ENCODE results near the gene IDUA. TPM values are rescaled to one million over a fixed set of nuclear protein-coding genes. Genes with fewer than 3 reads are reported as not detected.
A peak's percentile ranks its signal among the peaks of the same experiment; 100 is the strongest.

Gene IDUA
- total and polyA plus RNA-seq, 10 of the 15 experiments (the other 5 are each of a cell fraction or from before 2014, with no cell fraction given): 0.05 to 7.6 (median 1.4) TPM; not detected in 1

DNA sequence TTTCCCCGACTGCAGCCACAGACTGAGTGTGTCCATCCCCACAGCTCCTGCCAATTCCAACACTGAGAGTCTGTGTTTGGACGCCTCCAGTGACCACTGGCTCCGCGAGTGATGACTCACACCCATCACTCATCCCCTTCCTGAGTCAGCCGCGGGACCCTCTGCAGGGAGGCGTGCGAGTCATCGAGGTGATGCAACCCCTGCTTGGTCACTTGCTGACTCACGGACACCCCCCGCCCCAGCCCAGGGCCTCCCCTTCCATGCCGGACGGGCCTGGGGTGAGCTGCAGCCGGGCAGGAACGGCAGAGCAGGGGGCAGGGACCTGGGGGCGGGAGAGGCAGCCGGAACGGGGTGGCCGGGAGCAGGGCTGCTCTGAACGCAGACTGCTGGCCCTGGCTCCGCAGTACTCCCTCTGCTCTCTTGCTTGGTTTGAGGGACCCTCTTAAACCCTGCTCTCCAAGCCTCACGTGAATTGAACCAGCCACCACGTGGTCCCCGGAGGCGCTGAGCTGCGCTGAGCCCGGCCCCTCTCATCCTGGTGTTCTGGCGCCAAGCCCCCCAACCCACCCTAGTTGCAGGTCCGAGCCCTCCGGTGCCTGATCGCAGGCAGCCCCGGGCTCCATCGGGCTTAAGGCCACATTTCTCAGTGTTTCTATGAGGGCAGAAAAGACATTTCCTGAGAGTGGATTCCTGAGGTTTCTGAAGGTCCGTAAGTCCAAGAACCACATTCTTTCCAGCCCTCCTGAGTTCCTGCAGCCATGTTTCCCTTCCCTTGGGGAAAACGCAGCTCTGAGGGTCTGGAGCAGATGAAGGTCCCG, 57.0 kb downstream of the IDUA start:
- H3K4me3 ChIP-seq: no peak overlapping the region
- SMC1A ChIA-PET (ENCODE audit: uncharacterized antibody, unreplicated experiment): no interaction called here
- FAIRE-seq: no peak
- no peak overlapping the region for H2AFZ ChIP-seq (ENCODE audit: control insufficient read depth, low read depth, low read length)
- no peak for DNase-seq (ENCODE audit: low read depth, low spot score)
- BruUV-seq (replicated peaks): no TSS peak
- no peak overlapping the region for H3K9ac ChIP-seq (ENCODE audit: control insufficient read depth, insufficient read depth, low read length)
- H3K4me2 ChIP-seq (ENCODE audit: control insufficient read depth, insufficient read depth): no peak overlapping the region
- intact Hi-C loops (cut with micrococcal nuclease; ENCODE audit: unreplicated experiment) (no loop called here), in situ Hi-C loops (cut with MboI) (no loop called here)
- H4K20me1 ChIP-seq (ENCODE audit: control insufficient read depth, insufficient read depth): no peaks in the 10 kb centered on the region
- POLR2A ChIA-PET: no interaction called here
- CTCF ChIA-PET: no interaction called here
- RAD21 ChIA-PET (ENCODE audit: unreplicated experiment): no interaction called here
- peaks cover 1% of the 10 kb centered on the region; the same call in 1 of the 3 replicates for H3K9me3 ChIP-seq (replicated peaks; ENCODE audit: control insufficient read depth, insufficient read depth, low read length)
- H3K79me2 ChIP-seq (ENCODE audit: control insufficient read depth, insufficient read depth, low read length): no peaks in the 10 kb centered on the region
- no peak for ATAC-seq
- no peaks in the 10 kb centered on the region for H3K36me3 ChIP-seq (ENCODE audit: control insufficient read depth in 2 of 2, insufficient read depth in 2 of 2, low read length in 1 of 2)
- H3K27ac ChIP-seq (ENCODE audit: control insufficient read depth, insufficient read depth): no peak overlapping the region
- no peaks in the 10 kb centered on the region for H3K4me1 ChIP-seq (ENCODE audit: control insufficient read depth, insufficient read depth, low read length)
- 26% methylated on average over 26 of the region's 36 CpGs for WGBS (ENCODE audit: insufficient coverage, insufficient replicate concordance, low lambda C conversion rate, missing lambda C conversion rate)
- TF ChIP-seq, protein P1, sequence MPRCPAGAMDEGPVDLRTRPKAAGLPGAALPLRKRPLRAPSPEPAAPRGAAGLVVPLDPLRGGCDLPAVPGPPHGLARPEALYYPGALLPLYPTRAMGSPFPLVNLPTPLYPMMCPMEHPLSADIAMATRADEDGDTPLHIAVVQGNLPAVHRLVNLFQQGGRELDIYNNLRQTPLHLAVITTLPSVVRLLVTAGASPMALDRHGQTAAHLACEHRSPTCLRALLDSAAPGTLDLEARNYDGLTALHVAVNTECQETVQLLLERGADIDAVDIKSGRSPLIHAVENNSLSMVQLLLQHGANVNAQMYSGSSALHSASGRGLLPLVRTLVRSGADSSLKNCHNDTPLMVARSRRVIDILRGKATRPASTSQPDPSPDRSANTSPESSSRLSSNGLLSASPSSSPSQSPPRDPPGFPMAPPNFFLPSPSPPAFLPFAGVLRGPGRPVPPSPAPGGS (IDR thresholded peaks at IDR 0.05; ENCODE audit: borderline replicate concordance, insufficient read depth, low read depth, low read length, poor library complexity, severe bottlenecking): peak; percentile 79
- TF ChIP-seq, protein P2, sequence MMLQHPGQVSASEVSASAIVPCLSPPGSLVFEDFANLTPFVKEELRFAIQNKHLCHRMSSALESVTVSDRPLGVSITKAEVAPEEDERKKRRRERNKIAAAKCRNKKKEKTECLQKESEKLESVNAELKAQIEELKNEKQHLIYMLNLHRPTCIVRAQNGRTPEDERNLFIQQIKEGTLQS (IDR thresholded peaks at IDR 0.05; ENCODE audit: borderline replicate concordance, extremely low read depth, low read depth, low read length): no peak
- H3K27me3 ChIP-seq (replicated peaks in 1 of 2; ENCODE audit: control insufficient read depth in 2 of 2, insufficient read depth in 2 of 2, low read length in 1 of 2): no peaks in the 10 kb centered on the region

Data from GM12878 (cell line).